HCT116 (cell line): ENCODE results near the gene FNDC3B. TPM values are rescaled to one million over a fixed set of nuclear protein-coding genes. Genes with fewer than 3 reads are reported as not detected.

Experiments
- ATAC-seq: fragments of 200-7000 bp; cut with Tn5 transposase; 2 replicates; pipeline ENCODE4 v1.9.1; 2020; ENCODE audit warnings: mild to moderate bottlenecking, moderate library complexity
- BruUV-seq: library from RNA; stranded (reverse); fragments of 400-500 nt; replicated peaks from 2 replicates; lab custom pipeline; 2021; lab: Mats Ljungman, UMichigan
- CTCF ChIA-PET: fragments of 300-600 bp; sonication (Branson Sonifier 250); formaldehyde crosslinking; loops from one replicate; lab custom pipeline; 2021; ENCODE audit warnings: antibody characterized with exemption; lab: Charles Lee
- POLR2A ChIA-PET: fragments of 300-600, 350-600 bp; sonication (Branson Sonifier 250); formaldehyde crosslinking; loops from one replicate; lab custom pipeline; 2021; ENCODE audit warnings: antibody characterized with exemption; lab: Charles Lee
- RAD21 ChIA-PET, 2 experiments: fragments of 300-600 bp; sonication (Branson Sonifier 250); formaldehyde crosslinking; loops; one replicate each; lab custom pipeline; 2023; ENCODE audit warnings: low total read pairs in 2 of 2; ENCODE audit not compliant: uncharacterized antibody in 2 of 2, unreplicated experiment in 2 of 2, low non-redundant PET in 1 of 2; lab: Charles Lee
- DNase-seq: peaks from one replicate; pipeline ENCODE4 v3.0.0-alpha.2; 2010; ENCODE audit warnings: low read depth, low spot score
- H2AFZ ChIP-seq: fragments of 200-600 bp; shearing (Covaris generic), sonication (generic); 2 replicates; pipeline ENCODE4 v1.6.1; 2017; ENCODE audit warnings: low read depth, mixed run types, mixed read lengths, antibody characterized with exemption, low read length; ENCODE audit not compliant: poor library complexity, severe bottlenecking
- H3K27ac ChIP-seq: 2 replicates; pipeline ENCODE4 v1.5.1; 2012; ENCODE audit warnings: low read depth, low read length
- H3K27me3 ChIP-seq: fragments of 200-600 bp; sonication (generic); 2 replicates; pipeline ENCODE4 v1.6.1; 2016; ENCODE audit warnings: mixed run types, low read length, mixed read lengths; ENCODE audit not compliant: insufficient read depth
- H3K36me3 ChIP-seq, 2 experiments: fragments of 200-500 bp in 1 of 2; fragments of 200-600 bp in 1 of 2; sonication (Bioruptor generic) in 1 of 2; sonication (generic) in 1 of 2; 2 replicates each; pipeline versions ENCODE4 v1.5.1 to v1.6.1; 2014 to 2016; ENCODE audit warnings: low read length in 2 of 2, inconsistent platforms in 1 of 2, mixed read lengths in 1 of 2, mixed run types in 1 of 2; ENCODE audit not compliant: insufficient read depth in 2 of 2, control insufficient read depth in 1 of 2
- H3K4me1 ChIP-seq, 2 experiments: fragments of 200-600 bp in 1 of 2; sonication (generic) in 1 of 2; 2 replicates each; pipeline versions ENCODE4 v1.5.1 to v1.6.1; 2012 to 2017; ENCODE audit warnings: low read length in 2 of 2, inconsistent platforms in 1 of 2, mild to moderate bottlenecking in 1 of 2, mixed read lengths in 1 of 2, mixed run types in 1 of 2, moderate library complexity in 1 of 2; ENCODE audit not compliant: insufficient read depth in 2 of 2, control insufficient read depth in 1 of 2
- H3K4me2 ChIP-seq: fragments of 200-600 bp; sonication (generic); 2 replicates; pipeline ENCODE4 v1.6.1; 2017; ENCODE audit warnings: mixed run types, low read length, mixed read lengths
- H3K4me3 ChIP-seq, 2 experiments: fragments of 200-600 bp in 1 of 2; sonication (generic) in 1 of 2; replicated peaks in 1 of 2; 2 replicates each; pipeline ENCODE4 v1.5.1; 2011 to 2016; ENCODE audit warnings: low read length in 2 of 2, control low read depth in 1 of 2, low read depth in 1 of 2, mild to moderate bottlenecking in 1 of 2, mixed read lengths in 1 of 2, mixed run types in 1 of 2
- H3K79me2 ChIP-seq: fragments of 200-600 bp; sonication (generic); 2 replicates; pipeline ENCODE4 v1.6.1; 2017; ENCODE audit warnings: mild to moderate bottlenecking, mixed run types, low read length, moderate library complexity, mixed read lengths; ENCODE audit not compliant: insufficient read depth
- H3K9ac ChIP-seq: fragments of 200-600 bp; sonication (generic); 2 replicates; pipeline ENCODE4 v1.6.1; 2016; ENCODE audit warnings: low read length, mixed read lengths
- H3K9me2 ChIP-seq: fragments of 200-600 bp; sonication (generic), shearing (Covaris generic); 2 replicates; pipeline ENCODE4 v1.6.1; 2017; ENCODE audit warnings: mixed run types, mild to moderate bottlenecking, moderate library complexity; ENCODE audit not compliant: insufficient read depth
- H3K9me3 ChIP-seq, 2 experiments: fragments of 200-500 bp in 1 of 2; fragments of 200-600 bp in 1 of 2; sonication (Bioruptor generic) in 1 of 2; sonication (generic) in 1 of 2; 2 replicates each; pipeline ENCODE4 v1.6.1; 2014 to 2017; ENCODE audit warnings: low read length in 2 of 2, mixed read lengths in 2 of 2, inconsistent platforms in 1 of 2, low read depth in 1 of 2, mild to moderate bottlenecking in 1 of 2, mixed run types in 1 of 2, moderate library complexity in 1 of 2; ENCODE audit not compliant: control insufficient read depth in 1 of 2, insufficient read depth in 1 of 2
- H4K20me1 ChIP-seq: fragments of 200-600 bp; sonication (generic), shearing (Covaris generic); 2 replicates; pipeline ENCODE4 v1.6.1; 2017; ENCODE audit warnings: mixed run types, mild to moderate bottlenecking, moderate library complexity; ENCODE audit not compliant: insufficient read depth
- ATF3 ChIP-seq: IDR thresholded peaks from 2 replicates; pipeline ENCODE4 v1.6.1; 2012
- CBX3 ChIP-seq: IDR thresholded peaks from 2 replicates; pipeline ENCODE4 v1.6.1; 2012; ENCODE audit warnings: low read depth
- EGR1 ChIP-seq: IDR thresholded peaks from 2 replicates; pipeline ENCODE4 v1.6.1; 2012; ENCODE audit warnings: low read depth
- EZH2phosphoT487 ChIP-seq: fragments of 200-600 bp; IDR thresholded peaks from 2 replicates; pipeline ENCODE4 v1.6.1; 2018; ENCODE audit warnings: antibody characterized with exemption, borderline replicate concordance
- FOSL1 ChIP-seq: IDR thresholded peaks from 2 replicates; pipeline ENCODE4 v1.6.1; 2012; ENCODE audit warnings: low read depth
- JUND ChIP-seq: IDR thresholded peaks from 2 replicates; pipeline ENCODE4 v1.6.1; 2012
- MAX ChIP-seq: IDR thresholded peaks from 2 replicates; pipeline ENCODE4 v1.6.1; 2012
- POLR2A ChIP-seq: IDR thresholded peaks from 2 replicates; pipeline ENCODE4 v1.7.0; 2011; ENCODE audit warnings: borderline replicate concordance; ENCODE audit not compliant: insufficient read depth, insufficient read length; ENCODE audit errors: extremely low read depth
- POLR2AphosphoS5 ChIP-seq: IDR thresholded peaks from 2 replicates; pipeline ENCODE4 v1.6.1; 2011; ENCODE audit warnings: mild to moderate bottlenecking, low read depth, low read length, moderate library complexity
- RAD21 ChIP-seq: IDR thresholded peaks from 2 replicates; pipeline ENCODE4 v1.6.1; 2012; ENCODE audit warnings: low read depth, mild to moderate bottlenecking
- SRF ChIP-seq: IDR thresholded peaks from 2 replicates; pipeline ENCODE4 v1.6.1; 2012; ENCODE audit warnings: low read depth
- TCF7L2 ChIP-seq: IDR thresholded peaks from 2 replicates; pipeline ENCODE4 v1.7.0; 2011; ENCODE audit warnings: borderline replicate concordance, inconsistent platforms; ENCODE audit not compliant: insufficient read depth, insufficient read length; ENCODE audit errors: extremely low read depth
- ZFX ChIP-seq: fragments of 450-650 bp; IDR thresholded peaks from 2 replicates; pipeline ENCODE4 v1.6.1; 2017
- ZNF274 ChIP-seq: fragments of 200-500 bp; sonication (Bioruptor generic); IDR thresholded peaks from 2 replicates; pipeline ENCODE4 v1.6.1; 2014; ENCODE audit warnings: mild to moderate bottlenecking, low read depth, low read length, inconsistent platforms
- intact Hi-C: fragments of 100-400 bp; cut with micrococcal nuclease; formaldehyde crosslinking; loops from 2 replicates; pipeline ENCODE4 v1.10.0; 2022
- total RNA-seq: library from RNA; stranded (reverse); gene quantifications from one replicate; pipeline ENCODE4 v1.2.1, GENCODE V29; 2021; ENCODE audit not compliant: unreplicated experiment
- TF ChIP-seq, protein P1 (sequence below): IDR thresholded peaks from 2 replicates; pipeline ENCODE4 v1.6.1; 2012; ENCODE audit warnings: low read depth
- TF ChIP-seq, protein P2 (sequence below): IDR thresholded peaks from 2 replicates; pipeline ENCODE4 v1.6.1; 2011; ENCODE audit warnings: mild to moderate bottlenecking, low read length, moderate library complexity; ENCODE audit not compliant: insufficient replicate concordance; ENCODE audit errors: extremely low read depth

Gene FNDC3B
- total RNA-seq, 1 experiment from 2014 or later: 45.7 TPM

- ChIA-PET POLR2A (no interaction called here), RAD21 (no interaction called here), CTCF (no interaction called here)
- no peak for DNase-seq
- no peak overlapping the region for H3K4me3 ChIP-seq
- intact Hi-C loops: no loop called here
- H3K4me1 ChIP-seq: peaks cover 0 to 10% of the 10 kb centered on the region in 2 experiments; a peak in 2 of 4 replicates
- H3K27ac ChIP-seq: no peak overlapping the region
- H3K9me2 ChIP-seq: no peaks in the 10 kb centered on the region
- no peaks in the 10 kb centered on the region for H3K27me3 ChIP-seq
- H4K20me1 ChIP-seq: no peaks in the 10 kb centered on the region
- ATAC-seq: no peak
- H3K9me3 ChIP-seq: peaks cover 0 to 6% of the 10 kb centered on the region in 2 experiments; a peak in 2 of 4 replicates
- no peaks in the 10 kb centered on the region for H3K79me2 ChIP-seq
- H3K4me2 ChIP-seq: no peak overlapping the region
- TF ChIP-seq RAD21 (no peak), ZFX (no peak), MAX (no peak), ZNF274 (no peak), POLR2A (no peak), EGR1 (no peak), ATF3 (no peak), EZH2phosphoT487 (no peak), FOSL1 (no peak), TCF7L2 (no peak), POLR2AphosphoS5 (no peak), SRF (no peak), CBX3 (no peak), JUND (no peak)
- TF ChIP-seq, protein P1, sequence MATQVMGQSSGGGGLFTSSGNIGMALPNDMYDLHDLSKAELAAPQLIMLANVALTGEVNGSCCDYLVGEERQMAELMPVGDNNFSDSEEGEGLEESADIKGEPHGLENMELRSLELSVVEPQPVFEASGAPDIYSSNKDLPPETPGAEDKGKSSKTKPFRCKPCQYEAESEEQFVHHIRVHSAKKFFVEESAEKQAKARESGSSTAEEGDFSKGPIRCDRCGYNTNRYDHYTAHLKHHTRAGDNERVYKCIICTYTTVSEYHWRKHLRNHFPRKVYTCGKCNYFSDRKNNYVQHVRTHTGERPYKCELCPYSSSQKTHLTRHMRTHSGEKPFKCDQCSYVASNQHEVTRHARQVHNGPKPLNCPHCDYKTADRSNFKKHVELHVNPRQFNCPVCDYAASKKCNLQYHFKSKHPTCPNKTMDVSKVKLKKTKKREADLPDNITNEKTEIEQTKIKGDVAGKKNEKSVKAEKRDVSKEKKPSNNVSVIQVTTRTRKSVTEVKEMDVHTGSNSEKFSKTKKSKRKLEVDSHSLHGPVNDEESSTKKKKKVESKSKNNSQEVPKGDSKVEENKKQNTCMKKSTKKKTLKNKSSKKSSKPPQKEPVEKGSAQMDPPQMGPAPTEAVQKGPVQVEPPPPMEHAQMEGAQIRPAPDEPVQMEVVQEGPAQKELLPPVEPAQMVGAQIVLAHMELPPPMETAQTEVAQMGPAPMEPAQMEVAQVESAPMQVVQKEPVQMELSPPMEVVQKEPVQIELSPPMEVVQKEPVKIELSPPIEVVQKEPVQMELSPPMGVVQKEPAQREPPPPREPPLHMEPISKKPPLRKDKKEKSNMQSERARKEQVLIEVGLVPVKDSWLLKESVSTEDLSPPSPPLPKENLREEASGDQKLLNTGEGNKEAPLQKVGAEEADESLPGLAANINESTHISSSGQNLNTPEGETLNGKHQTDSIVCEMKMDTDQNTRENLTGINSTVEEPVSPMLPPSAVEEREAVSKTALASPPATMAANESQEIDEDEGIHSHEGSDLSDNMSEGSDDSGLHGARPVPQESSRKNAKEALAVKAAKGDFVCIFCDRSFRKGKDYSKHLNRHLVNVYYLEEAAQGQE: no peak
- TF ChIP-seq, protein P2, sequence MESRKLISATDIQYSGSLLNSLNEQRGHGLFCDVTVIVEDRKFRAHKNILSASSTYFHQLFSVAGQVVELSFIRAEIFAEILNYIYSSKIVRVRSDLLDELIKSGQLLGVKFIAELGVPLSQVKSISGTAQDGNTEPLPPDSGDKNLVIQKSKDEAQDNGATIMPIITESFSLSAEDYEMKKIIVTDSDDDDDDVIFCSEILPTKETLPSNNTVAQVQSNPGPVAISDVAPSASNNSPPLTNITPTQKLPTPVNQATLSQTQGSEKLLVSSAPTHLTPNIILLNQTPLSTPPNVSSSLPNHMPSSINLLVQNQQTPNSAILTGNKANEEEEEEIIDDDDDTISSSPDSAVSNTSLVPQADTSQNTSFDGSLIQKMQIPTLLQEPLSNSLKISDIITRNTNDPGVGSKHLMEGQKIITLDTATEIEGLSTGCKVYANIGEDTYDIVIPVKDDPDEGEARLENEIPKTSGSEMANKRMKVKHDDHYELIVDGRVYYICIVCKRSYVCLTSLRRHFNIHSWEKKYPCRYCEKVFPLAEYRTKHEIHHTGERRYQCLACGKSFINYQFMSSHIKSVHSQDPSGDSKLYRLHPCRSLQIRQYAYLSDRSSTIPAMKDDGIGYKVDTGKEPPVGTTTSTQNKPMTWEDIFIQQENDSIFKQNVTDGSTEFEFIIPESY: no peak
- H3K9ac ChIP-seq: no peak overlapping the region
- H3K36me3 ChIP-seq: no peaks in the 10 kb centered on the region
- no TSS peak for BruUV-seq
- H2AFZ ChIP-seq: no peak overlapping the region
Observed at GRCh38 chr3:172245241-172245640, 205.9 kb downstream of the FNDC3B start.
